AG10803 (cell line): ENCODE results near the gene RPS6KA5.

Experiments used
- DNase-seq: peaks from one replicate; pipeline ENCODE4 v3.0.0; 2010; ENCODE audit warnings: low read depth
- H3K4me3 ChIP-seq: 2 replicates; pipeline ENCODE4 v1.5.1; 2011; ENCODE audit warnings: mild to moderate bottlenecking, low read length, control low read depth
- TF ChIP-seq, protein P1 (sequence below): conservative IDR thresholded peaks from 2 replicates; pipeline ENCODE4 v1.5.1; 2011; ENCODE audit warnings: mild to moderate bottlenecking, low read length, control low read depth, inconsistent platforms

Gene RPS6KA5

DNA sequence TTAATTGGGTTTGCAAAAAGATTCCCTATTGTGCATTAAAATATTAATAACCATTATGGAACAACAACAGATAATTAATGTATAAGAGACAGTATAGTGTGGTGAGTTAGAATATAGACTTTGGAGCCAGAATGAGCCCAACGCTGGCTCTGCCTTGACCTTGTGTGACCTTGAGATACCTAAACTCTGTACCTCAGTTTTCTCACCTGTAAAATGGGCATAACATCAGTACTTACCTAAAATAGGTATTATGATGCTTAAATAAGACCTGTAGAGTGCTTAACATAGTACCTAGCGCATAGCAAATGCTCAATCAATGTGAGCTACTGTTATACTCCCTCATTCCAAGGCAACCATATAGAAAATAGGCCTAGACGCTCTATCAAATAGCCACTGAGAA is 153.3 kb downstream of the RPS6KA5 start:
- H3K4me3 ChIP-seq = no peak overlapping the region
- TF ChIP-seq, protein P1, sequence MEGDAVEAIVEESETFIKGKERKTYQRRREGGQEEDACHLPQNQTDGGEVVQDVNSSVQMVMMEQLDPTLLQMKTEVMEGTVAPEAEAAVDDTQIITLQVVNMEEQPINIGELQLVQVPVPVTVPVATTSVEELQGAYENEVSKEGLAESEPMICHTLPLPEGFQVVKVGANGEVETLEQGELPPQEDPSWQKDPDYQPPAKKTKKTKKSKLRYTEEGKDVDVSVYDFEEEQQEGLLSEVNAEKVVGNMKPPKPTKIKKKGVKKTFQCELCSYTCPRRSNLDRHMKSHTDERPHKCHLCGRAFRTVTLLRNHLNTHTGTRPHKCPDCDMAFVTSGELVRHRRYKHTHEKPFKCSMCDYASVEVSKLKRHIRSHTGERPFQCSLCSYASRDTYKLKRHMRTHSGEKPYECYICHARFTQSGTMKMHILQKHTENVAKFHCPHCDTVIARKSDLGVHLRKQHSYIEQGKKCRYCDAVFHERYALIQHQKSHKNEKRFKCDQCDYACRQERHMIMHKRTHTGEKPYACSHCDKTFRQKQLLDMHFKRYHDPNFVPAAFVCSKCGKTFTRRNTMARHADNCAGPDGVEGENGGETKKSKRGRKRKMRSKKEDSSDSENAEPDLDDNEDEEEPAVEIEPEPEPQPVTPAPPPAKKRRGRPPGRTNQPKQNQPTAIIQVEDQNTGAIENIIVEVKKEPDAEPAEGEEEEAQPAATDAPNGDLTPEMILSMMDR = no peak
- DNase-seq = no peak

GRCh38 chr14:90905531-90905930 is 154.9 kb downstream of the RPS6KA5 start:
- TF ChIP-seq, protein P1 = no peak
- no peak overlapping the region for H3K4me3 ChIP-seq
- DNase-seq = no peak

- peak; percentile 55 for DNase-seq
- TF ChIP-seq, protein P1 = peak; percentile 83
- no peak overlapping the region for H3K4me3 ChIP-seq
Observed at GRCh38 chr14:90903101-90903500, 157.3 kb downstream of the RPS6KA5 start.

DNA sequence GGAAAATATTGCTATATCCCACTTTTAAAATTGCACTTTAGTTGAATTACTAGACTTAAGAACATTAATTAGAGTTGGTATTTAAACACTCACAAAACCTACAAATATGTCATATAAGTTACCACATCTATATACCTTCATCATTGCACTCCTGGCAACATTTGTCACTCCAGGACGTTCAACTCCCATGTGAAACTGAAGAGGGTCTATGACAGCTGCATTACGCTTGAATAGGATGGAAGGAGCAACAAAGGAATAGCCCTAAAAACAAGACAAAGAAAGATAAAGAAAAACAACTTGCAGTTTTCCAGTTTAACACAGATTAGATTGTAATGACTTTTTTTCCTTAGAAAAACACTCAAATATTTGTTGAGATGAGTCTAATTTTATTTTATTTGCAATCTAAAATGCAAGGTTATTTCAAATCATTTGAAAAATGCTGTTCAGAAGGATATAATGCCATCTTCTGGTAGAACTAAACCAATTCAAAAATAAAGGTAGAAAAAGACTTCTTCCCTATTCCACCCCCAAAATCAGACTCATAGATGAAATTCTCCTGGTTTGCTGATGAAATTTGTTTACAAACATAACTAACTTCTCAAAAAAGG is 159.9 kb downstream of the RPS6KA5 start:
- no peak overlapping the region for H3K4me3 ChIP-seq
- DNase-seq = peak; percentile 10
- TF ChIP-seq, protein P1 = peak; percentile 40

DNA sequence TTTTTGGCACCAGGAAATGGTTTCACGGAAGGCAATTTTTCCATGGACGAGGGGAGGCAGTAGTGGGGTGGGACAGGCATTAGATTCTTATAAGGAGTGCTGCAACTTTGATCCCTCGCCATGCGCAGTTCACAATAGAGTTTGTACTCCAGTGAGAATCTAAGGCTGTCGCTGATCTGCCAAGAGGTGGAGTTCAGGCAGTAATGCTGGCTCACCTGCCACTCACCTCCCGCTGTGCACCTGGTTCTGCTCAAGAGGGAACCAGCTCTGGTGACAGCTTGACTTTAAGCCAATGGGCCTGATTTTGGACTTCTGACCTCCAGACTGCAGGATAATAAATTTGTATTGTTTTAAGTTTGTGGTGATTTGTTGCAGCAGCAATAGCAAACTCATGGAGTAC is 163.4 kb downstream of the RPS6KA5 start:
- DNase-seq = no peak

DNA sequence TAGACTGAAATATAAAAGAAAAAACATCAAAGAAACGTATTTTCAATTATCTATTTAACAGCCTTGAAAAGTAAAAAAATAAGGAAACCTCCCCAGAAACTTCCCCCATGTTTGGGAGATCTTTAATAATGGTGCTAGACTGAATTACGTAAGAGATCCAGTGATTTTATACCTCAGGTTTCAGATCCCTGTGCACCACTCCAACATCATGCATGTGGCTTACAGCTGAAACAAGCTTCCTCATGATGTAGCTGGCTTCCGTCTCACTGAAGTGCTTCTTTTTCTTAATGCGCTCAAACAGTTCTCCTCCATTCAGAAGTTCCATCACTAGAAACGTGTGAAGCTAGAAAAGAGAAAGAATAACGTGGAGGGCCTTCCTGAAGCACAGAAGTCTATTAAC is 166.2 kb downstream of the RPS6KA5 start:
- no peak for DNase-seq
- H3K4me3 ChIP-seq = no peak overlapping the region
- TF ChIP-seq, protein P1 = no peak

More for the DNA sequence above, 163.4 kb downstream of the RPS6KA5 start:
- H3K4me3 ChIP-seq = no peak overlapping the region
- TF ChIP-seq, protein P1 = no peak

- TF ChIP-seq, protein P1 = no peak
- H3K4me3 ChIP-seq = no peak overlapping the region
- no peak for DNase-seq
Observed at GRCh38 chr14:90893510-90893909, 166.9 kb downstream of the RPS6KA5 start.
